Small intestine (tissue), 7 donors: ENCODE data around the gene NFATC1. TPM values are rescaled to one million over a fixed set of nuclear protein-coding genes. Genes with fewer than 3 reads are reported as not detected.

Experiments used
- DNase-seq, 2 donors: peaks; one replicate each; pipeline versions ENCODE4 v3.0.0 to v3.0.0-alpha.2; 2013
- FAIRE-seq: peaks from 2 replicates; lab custom pipeline; 2012; peaks lifted over from hg19 to GRCh38; lab: Jason Lieb, UNC
- H3K27ac ChIP-seq, 3 donors: one replicate each; pipeline ENCODE4 v1.5.1; 2013; ENCODE audit warnings: low read length in 2 of 3, mild to moderate bottlenecking in 2 of 3, control low read depth in 1 of 3, inconsistent platforms in 1 of 3, low read depth in 1 of 3, moderate library complexity in 1 of 3
- H3K27me3 ChIP-seq, 3 donors: one replicate each; pipeline ENCODE4 v1.6.1; 2013; ENCODE audit warnings: low read length in 3 of 3, inconsistent platforms in 1 of 3; ENCODE audit not compliant: control insufficient read depth in 3 of 3, insufficient read depth in 3 of 3
- H3K36me3 ChIP-seq, 3 donors: one replicate each; pipeline ENCODE4 v1.6.1; 2013; ENCODE audit warnings: low read length in 3 of 3, inconsistent platforms in 1 of 3, low read depth in 1 of 3, mild to moderate bottlenecking in 1 of 3, moderate library complexity in 1 of 3; ENCODE audit not compliant: control insufficient read depth in 3 of 3, insufficient read depth in 2 of 3
- H3K4me1 ChIP-seq, 3 donors: one replicate each; pipeline ENCODE4 v1.6.1; 2013; ENCODE audit warnings: low read length in 2 of 3, inconsistent platforms in 1 of 3, low read depth in 1 of 3, mild to moderate bottlenecking in 1 of 3, moderate library complexity in 1 of 3; ENCODE audit not compliant: control insufficient read depth in 3 of 3, insufficient read depth in 2 of 3
- H3K4me3 ChIP-seq, 3 donors: one replicate each; pipeline ENCODE4 v1.5.1; 2013; ENCODE audit warnings: low read length in 3 of 3, control low read depth in 1 of 3, inconsistent platforms in 1 of 3, low read depth in 1 of 3, mild to moderate bottlenecking in 1 of 3, moderate library complexity in 1 of 3
- H3K9me3 ChIP-seq, 2 donors: one replicate each; pipeline ENCODE4 v1.6.1; 2013; ENCODE audit warnings: low read depth in 1 of 2, low read length in 1 of 2; ENCODE audit not compliant: control insufficient read depth in 2 of 2, insufficient read depth in 1 of 2
- WGBS, 3 donors: extraction: QIAGEN DNeasy Blood & Tissue Kit; methylation state at CpG; one replicate each; pipeline ENCODE4 v1.1.7; 2013; 5-methylcytosine and 5-hydroxymethylcytosine counted together
- polyA plus RNA-seq, 4 donors: library from polyadenylated mRNA; stranded (reverse) in 3 of 4; unstranded in 1 of 4; fragments of 200-250 nt in 3 of 4; fragments of 120-200 nt in 1 of 4; gene quantifications; one replicate each; pipeline versions ENCODE4 v1.2.1 to v1.2.3, GENCODE V29; 2013
- donor health status: healthy with polysubstance abuse.
- donor health status: control.
- donor health status: control.
- donor health status: Bipolar disorder and iron deficiency.
- donor health status: healthy.

Gene NFATC1
- polyA plus RNA-seq, 4 donors, result 0.67 to 5.9 (median 2.2) TPM

GRCh38 chr18:79538635-79539034, 142.9 kb downstream of the NFATC1 start:
- Histone ChIP-seq H3K4me1 (no peaks in the 10 kb centered on the region), H3K9me3 (peaks cover 0 to 3% of the 10 kb centered on the region in 2 donors), H3K27me3 (peaks cover 0 to 1% (median 0%) of the 10 kb centered on the region in 3 donors), H3K4me3 (no peak overlapping the region), H3K27ac (no peak overlapping the region), H3K36me3 (no peaks in the 10 kb centered on the region)
- DNase-seq (no peak), FAIRE-seq (no peak)
- WGBS, 3 donors, result 91 to 94% (median 93%) methylated on average over 12 of the region's 12 CpGs

GRCh38 chr18:79540161-79540903, 144.6 kb downstream of the NFATC1 start:
- WGBS, 3 donors, result 78 to 81% (median 80%) methylated on average over 16 of the region's 16 CpGs
- H3K4me1 ChIP-seq, result no peaks in the 10 kb centered on the region
- no peaks in the 10 kb centered on the region for H3K27me3 ChIP-seq
- DNase-seq (no peak), FAIRE-seq (no peak)
- no peaks in the 10 kb centered on the region for H3K36me3 ChIP-seq
- peaks cover 0 to 3% of the 10 kb centered on the region in 2 donors for H3K9me3 ChIP-seq
- no peak overlapping the region for H3K4me3 ChIP-seq
- H3K27ac ChIP-seq, result no peak overlapping the region

GRCh38 chr18:79540904-79541282, 145.2 kb downstream of the NFATC1 start:
- Histone ChIP-seq H3K27me3 (no peaks in the 10 kb centered on the region), H3K9me3 (peaks cover 0 to 3% of the 10 kb centered on the region in 2 donors), H3K4me3 (no peak overlapping the region), H3K4me1 (no peaks in the 10 kb centered on the region), H3K27ac (no peak overlapping the region), H3K36me3 (no peaks in the 10 kb centered on the region)
- WGBS, 3 donors, result 79 to 88% (median 87%) methylated on average over 12 of the region's 12 CpGs
- DNase-seq, result no peak
- no peak for FAIRE-seq

- Histone ChIP-seq H3K9me3 (peaks cover 0 to 3% of the 10 kb centered on the region in 2 donors), H3K36me3 (no peaks in the 10 kb centered on the region), H3K4me1 (no peaks in the 10 kb centered on the region), H3K27me3 (no peaks in the 10 kb centered on the region), H3K27ac (no peak overlapping the region), H3K4me3 (no peak overlapping the region)
- no peak for FAIRE-seq
- no peak for DNase-seq
- WGBS, 3 donors, result 90 to 94% (median 93%) methylated on average over 2 of the region's 2 CpGs
Measured at GRCh38 chr18:79542213-79542612, 146.5 kb downstream of the NFATC1 start.

GRCh38 chr18:79542876-79543750, 147.4 kb downstream of the NFATC1 start:
- FAIRE-seq, result no peak
- H3K27ac ChIP-seq, result no peak overlapping the region
- no peak for DNase-seq
- no peaks in the 10 kb centered on the region for H3K36me3 ChIP-seq
- no peak overlapping the region for H3K4me3 ChIP-seq
- no peaks in the 10 kb centered on the region for H3K9me3 ChIP-seq
- no peaks in the 10 kb centered on the region for H3K27me3 ChIP-seq
- WGBS, 3 donors, result 79 to 86% (median 79%) methylated on average over 14 to 15 of the region's 15 CpGs
- H3K4me1 ChIP-seq, result no peaks in the 10 kb centered on the region

GRCh38 chr18:79543861-79544385, 148.2 kb downstream of the NFATC1 start:
- DNase-seq (no peak), FAIRE-seq (no peak)
- H3K4me1 ChIP-seq, result no peaks in the 10 kb centered on the region
- H3K4me3 ChIP-seq, result no peak overlapping the region
- no peaks in the 10 kb centered on the region for H3K9me3 ChIP-seq
- no peak overlapping the region for H3K27ac ChIP-seq
- no peaks in the 10 kb centered on the region for H3K36me3 ChIP-seq
- H3K27me3 ChIP-seq, result no peaks in the 10 kb centered on the region
- WGBS, 3 donors, result 76 to 80% (median 78%) methylated on average over 21 of the region's 21 CpGs

GRCh38 chr18:79544386-79544963, 148.7 kb downstream of the NFATC1 start:
- Histone ChIP-seq H3K36me3 (no peaks in the 10 kb centered on the region), H3K27ac (no peak overlapping the region), H3K4me1 (no peaks in the 10 kb centered on the region), H3K9me3 (peaks cover 0 to 3% of the 10 kb centered on the region in 2 donors), H3K4me3 (no peak overlapping the region), H3K27me3 (no peaks in the 10 kb centered on the region)
- FAIRE-seq (no peak), DNase-seq (no peak)
- WGBS, 3 donors, result 45 to 49% (median 47%) methylated on average over 14 to 23 of the region's 23 CpGs

GRCh38 chr18:79545255-79545654, 149.5 kb downstream of the NFATC1 start:
- Histone ChIP-seq H3K4me1 (no peaks in the 10 kb centered on the region), H3K36me3 (no peaks in the 10 kb centered on the region), H3K27ac (no peak overlapping the region), H3K27me3 (no peaks in the 10 kb centered on the region), H3K9me3 (peaks cover 0 to 3% of the 10 kb centered on the region in 2 donors), H3K4me3 (no peak overlapping the region)
- WGBS, 3 donors, result 77 to 88% (median 82%) methylated on average over 19 to 20 of the region's 20 CpGs
- DNase-seq (no peak), FAIRE-seq (no peak)
